ENCODE results near the gene TMEM175. TPM values are rescaled to one million over a fixed set of nuclear protein-coding genes. Genes with fewer than 3 reads are reported as not detected.

The TMEM175 gene
- total and polyA plus RNA-seq, 2 of the 8 experiments (the other 6 are each of a cell fraction or from before 2014, with no cell fraction given), result 4.9 to 20.7 TPM

DNA sequence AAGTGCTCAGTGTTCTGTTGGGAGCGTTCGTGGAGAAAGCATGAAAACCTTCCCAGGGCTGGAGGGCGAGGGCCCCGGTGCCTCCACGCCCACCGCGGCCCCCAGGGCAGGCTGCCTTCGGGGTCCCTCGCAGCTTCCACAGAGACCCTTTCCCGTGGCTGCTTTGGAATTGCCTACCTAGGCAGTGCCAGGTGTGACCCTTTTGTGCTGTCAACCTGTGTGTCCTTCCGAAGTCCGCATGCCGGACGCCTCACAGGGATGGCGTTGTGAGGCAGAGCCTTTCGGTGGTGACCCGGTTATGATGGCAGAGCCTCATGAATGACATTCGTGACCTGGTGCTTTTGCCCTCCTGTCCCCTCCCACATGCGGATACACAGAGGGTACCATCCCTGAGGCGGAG, 17.4 kb downstream of the TMEM175 start (continued):
- TF ChIP-seq, protein P1, sequence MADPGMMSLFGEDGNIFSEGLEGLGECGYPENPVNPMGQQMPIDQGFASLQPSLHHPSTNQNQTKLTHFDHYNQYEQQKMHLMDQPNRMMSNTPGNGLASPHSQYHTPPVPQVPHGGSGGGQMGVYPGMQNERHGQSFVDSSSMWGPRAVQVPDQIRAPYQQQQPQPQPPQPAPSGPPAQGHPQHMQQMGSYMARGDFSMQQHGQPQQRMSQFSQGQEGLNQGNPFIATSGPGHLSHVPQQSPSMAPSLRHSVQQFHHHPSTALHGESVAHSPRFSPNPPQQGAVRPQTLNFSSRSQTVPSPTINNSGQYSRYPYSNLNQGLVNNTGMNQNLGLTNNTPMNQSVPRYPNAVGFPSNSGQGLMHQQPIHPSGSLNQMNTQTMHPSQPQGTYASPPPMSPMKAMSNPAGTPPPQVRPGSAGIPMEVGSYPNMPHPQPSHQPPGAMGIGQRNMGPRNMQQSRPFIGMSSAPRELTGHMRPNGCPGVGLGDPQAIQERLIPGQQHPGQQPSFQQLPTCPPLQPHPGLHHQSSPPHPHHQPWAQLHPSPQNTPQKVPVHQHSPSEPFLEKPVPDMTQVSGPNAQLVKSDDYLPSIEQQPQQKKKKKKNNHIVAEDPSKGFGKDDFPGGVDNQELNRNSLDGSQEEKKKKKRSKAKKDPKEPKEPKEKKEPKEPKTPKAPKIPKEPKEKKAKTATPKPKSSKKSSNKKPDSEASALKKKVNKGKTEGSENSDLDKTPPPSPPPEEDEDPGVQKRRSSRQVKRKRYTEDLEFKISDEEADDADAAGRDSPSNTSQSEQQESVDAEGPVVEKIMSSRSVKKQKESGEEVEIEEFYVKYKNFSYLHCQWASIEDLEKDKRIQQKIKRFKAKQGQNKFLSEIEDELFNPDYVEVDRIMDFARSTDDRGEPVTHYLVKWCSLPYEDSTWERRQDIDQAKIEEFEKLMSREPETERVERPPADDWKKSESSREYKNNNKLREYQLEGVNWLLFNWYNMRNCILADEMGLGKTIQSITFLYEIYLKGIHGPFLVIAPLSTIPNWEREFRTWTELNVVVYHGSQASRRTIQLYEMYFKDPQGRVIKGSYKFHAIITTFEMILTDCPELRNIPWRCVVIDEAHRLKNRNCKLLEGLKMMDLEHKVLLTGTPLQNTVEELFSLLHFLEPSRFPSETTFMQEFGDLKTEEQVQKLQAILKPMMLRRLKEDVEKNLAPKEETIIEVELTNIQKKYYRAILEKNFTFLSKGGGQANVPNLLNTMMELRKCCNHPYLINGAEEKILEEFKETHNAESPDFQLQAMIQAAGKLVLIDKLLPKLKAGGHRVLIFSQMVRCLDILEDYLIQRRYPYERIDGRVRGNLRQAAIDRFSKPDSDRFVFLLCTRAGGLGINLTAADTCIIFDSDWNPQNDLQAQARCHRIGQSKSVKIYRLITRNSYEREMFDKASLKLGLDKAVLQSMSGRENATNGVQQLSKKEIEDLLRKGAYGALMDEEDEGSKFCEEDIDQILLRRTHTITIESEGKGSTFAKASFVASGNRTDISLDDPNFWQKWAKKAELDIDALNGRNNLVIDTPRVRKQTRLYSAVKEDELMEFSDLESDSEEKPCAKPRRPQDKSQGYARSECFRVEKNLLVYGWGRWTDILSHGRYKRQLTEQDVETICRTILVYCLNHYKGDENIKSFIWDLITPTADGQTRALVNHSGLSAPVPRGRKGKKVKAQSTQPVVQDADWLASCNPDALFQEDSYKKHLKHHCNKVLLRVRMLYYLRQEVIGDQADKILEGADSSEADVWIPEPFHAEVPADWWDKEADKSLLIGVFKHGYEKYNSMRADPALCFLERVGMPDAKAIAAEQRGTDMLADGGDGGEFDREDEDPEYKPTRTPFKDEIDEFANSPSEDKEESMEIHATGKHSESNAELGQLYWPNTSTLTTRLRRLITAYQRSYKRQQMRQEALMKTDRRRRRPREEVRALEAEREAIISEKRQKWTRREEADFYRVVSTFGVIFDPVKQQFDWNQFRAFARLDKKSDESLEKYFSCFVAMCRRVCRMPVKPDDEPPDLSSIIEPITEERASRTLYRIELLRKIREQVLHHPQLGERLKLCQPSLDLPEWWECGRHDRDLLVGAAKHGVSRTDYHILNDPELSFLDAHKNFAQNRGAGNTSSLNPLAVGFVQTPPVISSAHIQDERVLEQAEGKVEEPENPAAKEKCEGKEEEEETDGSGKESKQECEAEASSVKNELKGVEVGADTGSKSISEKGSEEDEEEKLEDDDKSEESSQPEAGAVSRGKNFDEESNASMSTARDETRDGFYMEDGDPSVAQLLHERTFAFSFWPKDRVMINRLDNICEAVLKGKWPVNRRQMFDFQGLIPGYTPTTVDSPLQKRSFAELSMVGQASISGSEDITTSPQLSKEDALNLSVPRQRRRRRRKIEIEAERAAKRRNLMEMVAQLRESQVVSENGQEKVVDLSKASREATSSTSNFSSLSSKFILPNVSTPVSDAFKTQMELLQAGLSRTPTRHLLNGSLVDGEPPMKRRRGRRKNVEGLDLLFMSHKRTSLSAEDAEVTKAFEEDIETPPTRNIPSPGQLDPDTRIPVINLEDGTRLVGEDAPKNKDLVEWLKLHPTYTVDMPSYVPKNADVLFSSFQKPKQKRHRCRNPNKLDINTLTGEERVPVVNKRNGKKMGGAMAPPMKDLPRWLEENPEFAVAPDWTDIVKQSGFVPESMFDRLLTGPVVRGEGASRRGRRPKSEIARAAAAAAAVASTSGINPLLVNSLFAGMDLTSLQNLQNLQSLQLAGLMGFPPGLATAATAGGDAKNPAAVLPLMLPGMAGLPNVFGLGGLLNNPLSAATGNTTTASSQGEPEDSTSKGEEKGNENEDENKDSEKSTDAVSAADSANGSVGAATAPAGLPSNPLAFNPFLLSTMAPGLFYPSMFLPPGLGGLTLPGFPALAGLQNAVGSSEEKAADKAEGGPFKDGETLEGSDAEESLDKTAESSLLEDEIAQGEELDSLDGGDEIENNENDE (IDR thresholded peaks at IDR 0.05; ENCODE audit: insufficient replicate concordance, low read length), result no peak
- TF ChIP-seq GTF2F1 (IDR thresholded peaks at IDR 0.05; ENCODE audit: borderline replicate concordance, low read depth, low read length) (no peak), SP2 (IDR thresholded peaks at IDR 0.05; ENCODE audit: low read length) (no peak), TCF12 (IDR thresholded peaks at IDR 0.05; ENCODE audit: low read depth, low read length) (no peak), TAF7 (optimal IDR thresholded peaks at IDR 0.05; ENCODE audit: borderline replicate concordance, low read depth, low read length) (no peak), NRF1 (IDR thresholded peaks at IDR 0.05; ENCODE audit: low read depth, low read length) (no peak), YY1 (IDR thresholded peaks at IDR 0.05; ENCODE audit: low read depth, low read length) (no peak), CEBPB (IDR thresholded peaks at IDR 0.05; ENCODE audit: low read depth, low read length) (no peak)
